ENCODE measurements around the gene SOX5.
"Not testable (repeated sequence)": the region's sequence is repeated elsewhere in the genome, so short reads cannot be mapped to it uniquely, and the experiment has no call there.

Gene SOX5

DNA sequence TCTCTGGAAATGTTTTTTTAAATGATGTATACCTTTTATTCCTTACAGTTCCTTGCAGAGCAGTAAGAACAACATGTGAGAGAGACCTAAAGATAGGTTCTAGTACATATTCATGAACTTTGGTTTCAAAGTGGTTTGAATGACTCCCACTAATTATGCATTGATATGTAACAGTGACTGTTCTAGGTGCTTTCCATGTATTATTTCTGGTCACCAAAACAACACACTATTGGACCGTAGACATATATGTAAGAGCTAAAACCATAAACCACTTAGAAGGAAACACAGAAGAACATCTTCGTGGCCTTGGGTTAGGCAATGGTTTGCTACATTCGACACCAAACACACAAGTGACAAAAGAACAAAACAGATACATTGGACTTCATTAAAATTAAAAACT, 37.9 kb downstream of the SOX5 start:
- in situ Hi-C loops (cut with HindIII; ENCODE audit: low sequenced_read_pairs) = no loop called here

DNA sequence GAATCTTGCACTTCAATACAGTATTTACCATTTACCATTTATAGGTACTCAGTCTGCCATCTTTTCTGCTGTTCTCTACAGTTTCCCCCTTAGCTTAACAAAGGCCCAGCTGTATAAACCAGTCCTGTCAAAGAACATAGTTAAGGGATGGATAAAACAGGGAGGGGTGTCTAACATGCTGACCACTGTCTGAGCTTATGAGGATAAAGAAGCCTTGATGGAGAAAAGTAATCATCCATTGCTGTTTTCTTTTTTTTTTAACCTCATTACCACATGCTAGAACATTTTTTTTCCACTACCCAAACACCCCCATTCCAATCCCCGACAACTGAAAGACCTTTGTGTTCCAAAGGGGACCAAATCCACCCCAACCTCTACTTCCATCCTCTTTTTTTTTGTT, 39.9 kb downstream of the SOX5 start:
- in situ Hi-C loops (cut with HindIII; ENCODE audit: low sequenced_read_pairs) = no loop called here

DNA sequence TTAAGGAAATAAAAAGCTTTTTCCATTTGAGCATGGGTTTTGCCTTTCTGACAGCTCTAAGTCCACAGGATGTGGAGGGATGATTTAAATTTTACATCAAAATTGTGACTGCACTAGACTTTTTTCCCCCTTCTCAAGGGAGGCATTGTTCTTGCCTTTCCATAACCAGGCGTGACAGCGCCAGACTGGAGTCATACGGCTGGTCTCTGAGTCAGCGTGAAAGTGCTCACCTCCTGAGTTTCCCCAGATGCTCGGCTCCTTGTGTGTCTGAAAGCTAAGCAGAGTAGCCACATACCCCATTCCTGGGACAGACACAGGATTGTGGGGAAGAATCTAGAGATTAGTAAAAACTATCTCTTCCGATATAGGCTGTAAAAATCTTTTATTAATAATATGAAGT, 43.1 kb downstream of the SOX5 start:
- in situ Hi-C loops (cut with HindIII; ENCODE audit: low sequenced_read_pairs) = no loop called here

DNA sequence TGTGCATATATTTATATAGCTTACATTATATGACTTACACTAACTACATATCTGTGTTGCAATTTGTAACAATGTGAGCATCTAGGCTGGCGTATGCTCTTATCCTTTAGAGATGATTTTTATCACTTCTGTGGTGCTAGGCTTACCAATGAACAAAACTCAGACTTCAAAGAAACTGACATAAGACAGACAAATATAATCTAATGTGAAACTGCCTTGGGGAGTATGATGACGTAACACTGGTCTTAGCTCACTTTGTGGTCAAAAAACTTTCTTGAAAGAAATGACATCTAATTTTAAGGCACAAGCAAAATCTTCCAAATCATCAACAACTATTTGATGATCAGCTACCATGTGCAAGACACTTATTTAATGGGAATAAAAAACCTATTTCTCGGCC, 50.0 kb downstream of the SOX5 start:
- in situ Hi-C loops (cut with HindIII; ENCODE audit: low sequenced_read_pairs) = no loop called here

DNA sequence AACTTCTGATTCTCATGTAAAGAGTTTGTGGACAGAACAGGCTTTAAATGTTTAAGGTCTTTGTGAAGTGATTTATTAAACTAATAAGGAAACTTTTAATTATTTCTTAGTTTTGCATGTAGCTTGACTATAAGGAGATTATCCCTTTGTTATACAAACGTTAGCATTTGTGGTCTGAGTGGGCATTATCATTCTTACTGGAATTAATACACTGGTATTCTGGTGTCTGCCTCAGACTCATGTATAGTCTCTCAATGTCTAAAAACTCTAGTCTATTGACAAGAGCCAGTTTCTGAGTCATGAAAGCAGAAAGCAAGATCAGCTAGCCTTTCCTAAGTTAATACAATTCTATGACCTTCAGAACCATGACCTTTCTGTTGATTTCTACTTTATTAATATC, 51.3 kb downstream of the SOX5 start:
- in situ Hi-C loops (cut with HindIII; ENCODE audit: low sequenced_read_pairs) = no loop called here

DNA sequence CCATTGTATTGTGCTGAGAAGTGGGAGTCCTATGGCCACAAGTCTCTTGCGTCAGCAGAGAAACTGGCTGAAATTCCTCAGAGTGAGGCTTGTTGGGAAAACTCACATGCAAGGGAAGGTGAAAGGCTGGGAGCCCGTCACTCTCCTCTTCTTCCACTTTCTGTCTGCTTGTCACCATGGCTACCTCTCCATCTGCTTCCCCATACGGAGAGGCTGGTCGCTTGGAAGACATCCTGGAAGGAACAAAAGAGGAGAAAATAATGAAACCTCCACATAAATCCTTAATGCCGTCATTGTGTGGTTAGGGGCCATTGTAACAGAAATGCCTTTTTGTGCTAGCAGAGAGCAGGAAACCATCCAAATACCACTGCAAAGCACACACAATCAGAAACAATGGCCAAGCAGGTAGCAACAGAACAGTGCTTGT, 53.7 kb downstream of the SOX5 start:
- in situ Hi-C loops (cut with HindIII; ENCODE audit: low sequenced_read_pairs) = no loop called here

DNA sequence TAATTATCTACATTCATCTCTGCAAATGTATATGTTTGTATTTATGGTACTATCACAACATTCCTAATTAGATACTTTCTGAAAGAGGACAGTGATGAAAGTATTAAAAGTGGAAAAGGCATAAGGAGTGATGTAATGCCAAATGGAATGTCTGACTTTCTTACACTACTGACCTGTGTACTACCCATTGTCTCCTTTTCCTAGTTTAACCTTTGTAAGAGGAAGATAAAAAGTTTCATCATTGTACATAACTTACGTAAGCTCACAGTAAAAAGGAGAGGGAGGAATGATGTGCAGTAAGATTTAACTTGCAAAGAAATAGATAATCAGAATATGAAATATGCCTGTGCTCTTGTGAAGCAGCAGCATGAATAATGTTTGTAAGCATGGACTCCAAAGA, 55.9 kb downstream of the SOX5 start:
- in situ Hi-C loops (cut with HindIII; ENCODE audit: low sequenced_read_pairs) = no loop called here

DNA sequence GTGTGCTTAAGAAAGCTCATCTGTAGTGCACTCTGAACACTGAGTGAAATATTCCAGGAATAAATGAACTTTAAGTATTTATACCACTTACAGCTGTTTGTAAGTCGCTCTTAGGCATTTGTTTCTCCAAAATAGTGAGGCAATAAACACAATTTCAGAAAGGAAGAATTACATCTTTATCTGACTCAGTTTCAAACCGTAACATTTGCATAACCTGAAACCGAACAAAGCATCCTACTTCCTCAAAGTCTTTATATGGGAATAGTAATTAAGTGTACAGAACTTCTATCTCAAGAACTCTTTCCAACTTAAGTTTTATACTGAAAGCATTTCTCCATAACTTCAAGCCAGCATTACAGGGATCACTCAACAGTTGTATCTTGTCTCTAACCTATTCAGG, 58.4 kb downstream of the SOX5 start:
- in situ Hi-C loops (cut with HindIII; ENCODE audit: low sequenced_read_pairs) = no loop called here

DNA sequence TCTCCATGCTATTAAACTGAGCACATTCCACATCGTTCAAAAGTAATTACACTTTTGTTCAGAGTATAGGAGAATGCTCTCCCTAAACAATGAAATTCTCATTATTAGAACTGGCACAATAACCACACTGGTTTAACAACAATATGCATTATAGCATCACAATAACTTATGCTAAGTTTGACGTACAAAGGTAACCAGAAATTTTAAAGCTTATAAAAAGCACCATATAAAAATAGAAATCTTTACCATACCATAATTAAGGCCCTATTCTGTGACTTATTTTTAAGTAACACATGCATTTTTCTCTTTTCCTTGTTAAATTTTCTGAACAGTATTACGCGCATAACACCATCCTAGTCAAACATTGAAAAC, 60.4 kb downstream of the SOX5 start:
- in situ Hi-C loops (cut with HindIII; ENCODE audit: low sequenced_read_pairs) = no loop called here

DNA sequence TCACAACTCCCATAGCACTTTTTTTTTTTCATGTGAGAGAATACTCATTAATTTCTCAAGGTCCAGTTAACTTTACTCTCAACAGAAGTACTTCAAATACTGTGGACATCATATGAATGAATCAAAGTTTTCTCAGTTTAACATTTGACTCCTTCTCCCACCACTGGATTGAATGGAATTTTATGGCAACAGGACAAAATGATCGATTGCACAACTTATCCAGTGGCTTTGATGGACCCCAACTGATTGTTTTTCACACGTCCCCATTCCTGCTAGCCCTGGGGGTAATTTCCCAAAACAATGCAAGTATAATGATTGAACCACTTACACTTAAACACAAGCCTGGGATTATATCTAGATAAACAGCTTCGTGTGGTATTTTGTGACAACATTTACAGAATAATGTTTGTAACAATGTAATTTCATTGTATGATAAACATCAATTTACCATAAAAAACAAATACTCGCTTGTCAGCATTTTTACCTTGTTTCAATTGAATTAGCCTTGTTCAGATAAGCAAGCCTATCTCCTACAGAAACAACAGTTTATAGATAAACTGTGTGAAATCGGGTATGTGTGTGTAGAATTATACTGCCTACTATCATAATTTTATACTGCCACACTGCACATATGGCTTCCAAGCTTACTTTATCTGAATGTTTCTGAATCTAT, 60.9 kb downstream of the SOX5 start:
- in situ Hi-C loops (cut with HindIII; ENCODE audit: low sequenced_read_pairs) = no loop called here

DNA sequence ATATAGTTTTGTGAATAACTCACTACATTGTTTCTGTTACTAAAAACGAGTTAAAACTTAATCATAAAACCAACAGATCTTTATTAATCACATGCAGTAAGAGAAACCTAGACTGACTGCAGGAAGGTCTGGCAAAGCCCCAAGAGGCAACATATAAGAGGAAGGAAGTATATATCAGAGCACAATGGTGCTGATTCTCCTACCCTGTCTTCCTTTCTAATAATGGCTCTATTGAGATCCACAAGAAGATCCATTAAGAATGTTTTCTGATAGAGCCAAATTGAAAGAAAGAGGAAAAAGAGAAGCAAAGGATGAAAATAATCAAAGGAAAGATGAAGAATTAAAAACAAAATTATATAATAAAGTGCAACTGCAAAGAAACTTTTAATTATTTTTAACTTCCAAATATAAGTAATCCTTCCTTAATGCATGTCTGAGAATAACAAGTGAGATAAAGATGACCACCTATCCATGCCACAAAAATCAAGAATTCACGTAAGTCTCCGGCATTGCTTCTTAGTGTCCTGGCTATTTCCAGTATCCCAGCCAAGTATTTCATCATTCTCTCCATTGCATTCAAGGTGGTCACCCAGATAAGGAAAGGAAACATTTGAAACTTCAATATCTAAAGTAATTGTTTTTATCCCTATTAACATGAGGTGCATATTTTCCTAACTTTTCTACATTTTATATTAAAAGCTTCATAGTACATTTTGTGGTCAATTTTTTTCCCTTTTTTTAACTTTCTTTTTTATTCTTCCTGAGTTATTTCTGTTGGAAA, 62.2 kb downstream of the SOX5 start:
- in situ Hi-C loops (cut with HindIII; ENCODE audit: low sequenced_read_pairs) = no loop called here

DNA sequence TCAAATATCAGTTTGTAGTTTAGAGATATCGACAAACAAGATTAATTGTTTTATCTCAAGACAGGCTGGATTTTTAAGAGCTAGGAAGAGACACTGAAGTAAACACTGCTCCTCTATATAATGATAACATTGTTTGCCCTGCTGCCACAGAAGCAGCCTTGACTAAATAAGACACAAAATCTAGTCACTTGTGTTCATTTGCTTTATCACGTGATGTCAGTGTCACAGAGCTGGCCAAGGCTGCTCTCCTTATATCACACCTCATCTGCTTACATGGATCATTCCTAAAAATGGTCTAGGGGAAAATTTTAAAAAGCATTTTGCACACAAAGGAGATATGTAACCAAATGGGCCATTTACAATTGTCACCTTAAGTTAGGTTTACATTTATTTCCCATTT, 64.1 kb downstream of the SOX5 start:
- in situ Hi-C loops (cut with HindIII; ENCODE audit: low sequenced_read_pairs) = no loop called here

DNA sequence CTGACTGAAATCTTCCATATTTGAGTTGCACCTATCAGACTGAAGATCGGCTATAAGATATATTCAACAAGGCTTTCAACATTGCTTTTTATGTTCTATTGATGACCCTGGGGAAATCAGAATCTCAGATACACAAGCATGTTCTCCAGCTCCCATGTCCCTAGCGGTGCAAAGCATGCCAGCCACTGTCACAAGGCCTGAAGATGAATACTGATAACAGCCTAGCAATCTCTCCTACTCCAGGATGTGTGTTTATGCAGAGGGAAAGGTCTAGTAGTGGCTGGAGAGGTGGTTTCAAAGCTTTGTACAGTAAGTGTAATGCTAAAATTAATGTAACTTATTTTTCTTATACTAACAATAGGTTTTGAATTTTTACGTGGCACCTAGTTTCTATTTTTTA, 64.6 kb downstream of the SOX5 start:
- in situ Hi-C loops (cut with HindIII; ENCODE audit: low sequenced_read_pairs) = no loop called here

DNA sequence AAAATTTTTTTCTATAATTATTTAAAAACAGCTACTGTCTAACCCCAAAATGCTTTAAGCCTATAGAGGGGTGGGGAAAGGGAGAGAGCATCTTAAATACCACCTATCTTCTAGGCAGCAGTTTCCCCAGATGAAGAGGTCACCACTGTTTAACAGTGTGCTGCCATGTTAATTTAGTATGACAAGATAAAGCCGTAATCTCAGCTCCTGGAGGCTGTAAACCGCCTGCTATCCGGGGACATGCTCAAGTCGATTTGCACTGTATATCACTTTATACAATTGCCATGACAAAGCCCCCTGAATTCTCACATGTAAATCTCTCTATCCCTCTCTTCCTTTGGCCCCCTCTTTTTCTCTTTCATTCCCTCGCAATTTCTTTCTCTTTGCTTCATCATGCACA, 68.5 kb downstream of the SOX5 start:
- in situ Hi-C loops (cut with HindIII; ENCODE audit: low sequenced_read_pairs) = no loop called here

DNA sequence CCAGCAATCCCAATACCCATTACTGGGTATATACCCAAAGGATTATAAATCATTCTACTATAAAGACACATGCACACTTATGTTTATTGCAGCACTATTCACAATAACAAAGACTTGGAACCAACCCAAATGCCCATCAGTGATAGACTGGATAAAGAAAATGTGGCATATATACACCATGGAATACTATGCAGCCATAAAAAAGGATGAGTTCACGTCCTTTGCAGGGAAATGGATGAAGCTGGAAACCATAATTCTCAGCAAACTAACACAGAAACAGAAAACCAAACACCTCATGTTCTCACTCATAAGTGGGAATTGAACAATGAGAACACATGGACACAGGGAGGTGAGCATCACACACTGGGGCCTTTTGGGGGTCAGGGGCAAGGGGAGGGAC, 72.9 kb downstream of the SOX5 start:
- in situ Hi-C loops (cut with HindIII; ENCODE audit: low sequenced_read_pairs) = not testable (repeated sequence)

DNA sequence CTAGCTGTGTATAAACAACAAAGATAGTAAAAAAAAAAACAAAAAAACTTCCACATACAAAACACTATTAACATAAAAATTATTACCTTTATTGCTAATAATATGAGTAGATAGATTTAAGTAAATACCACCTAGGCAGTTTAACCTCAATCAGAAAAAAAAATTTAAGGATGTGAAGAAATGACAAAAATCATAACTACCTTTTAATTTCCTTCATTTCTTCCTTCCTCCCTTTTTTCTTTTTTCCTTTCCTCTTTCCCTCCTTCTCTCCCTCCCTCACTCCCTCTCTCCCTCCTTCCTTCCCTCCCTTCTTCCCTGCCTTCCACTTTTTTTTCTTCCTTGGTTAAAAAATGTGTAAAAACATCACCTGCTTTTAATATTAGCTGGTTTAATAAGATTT, 81.7 kb downstream of the SOX5 start:
- in situ Hi-C loops (cut with HindIII; ENCODE audit: low sequenced_read_pairs) = no loop called here

DNA sequence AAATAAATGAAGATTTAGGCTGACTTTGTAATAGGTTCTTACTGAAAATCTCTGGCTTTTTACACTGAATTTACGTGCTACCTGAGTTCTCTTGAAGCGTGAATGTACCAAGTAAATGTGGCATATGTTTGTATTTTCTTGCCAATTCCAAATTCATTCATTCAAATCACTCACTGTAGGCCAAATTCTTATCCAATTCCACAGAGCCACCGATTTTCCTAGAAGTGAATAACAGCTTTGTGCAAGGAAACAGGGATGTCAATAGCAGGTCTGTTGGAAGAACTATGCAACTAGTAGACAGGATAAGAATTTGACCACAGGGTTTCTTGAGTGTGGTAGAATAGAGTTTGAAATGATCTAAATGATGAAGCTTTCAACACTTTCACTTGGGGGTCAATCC, 86.8 kb downstream of the SOX5 start:
- in situ Hi-C loops (cut with HindIII; ENCODE audit: low sequenced_read_pairs) = no loop called here

DNA sequence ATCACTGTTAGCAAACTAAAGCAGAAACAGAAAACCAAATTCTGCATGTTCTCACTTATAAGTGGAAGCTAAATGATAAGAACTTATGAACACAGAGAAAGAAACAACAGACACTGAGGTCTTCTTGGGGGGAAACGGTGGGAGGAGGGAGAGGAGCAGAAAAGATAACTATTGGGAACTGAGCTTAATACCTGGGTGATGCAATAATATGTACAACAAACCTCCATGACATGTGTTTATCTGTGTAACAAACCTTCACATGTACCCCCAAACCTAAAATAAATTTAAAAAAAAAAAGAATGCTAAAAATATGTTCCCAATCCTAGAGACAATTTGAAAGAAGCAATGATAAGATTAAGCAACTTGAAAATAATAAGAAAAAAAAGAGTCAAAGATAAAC, 89.5 kb downstream of the SOX5 start:
- in situ Hi-C loops (cut with HindIII; ENCODE audit: low sequenced_read_pairs) = no loop called here

DNA sequence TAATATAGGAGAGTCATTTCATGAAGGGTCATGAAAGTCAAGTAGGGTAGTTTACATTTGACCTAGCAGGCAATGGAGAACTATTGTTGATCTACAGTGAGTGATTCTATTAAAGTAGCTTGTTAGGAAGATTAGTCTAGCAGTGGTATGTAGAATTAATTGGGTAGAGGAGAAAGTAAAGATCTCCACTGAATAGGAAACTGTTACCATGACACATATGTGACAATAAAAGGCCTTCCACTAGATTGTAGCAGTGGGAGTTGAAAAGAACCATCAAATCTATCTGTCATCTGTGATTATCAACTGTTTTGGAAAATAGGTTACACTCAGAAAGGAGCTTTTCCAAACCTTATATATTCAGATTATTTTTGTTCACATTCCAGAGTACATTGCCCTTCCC, 92.3 kb downstream of the SOX5 start:
- in situ Hi-C loops (cut with HindIII; ENCODE audit: low sequenced_read_pairs) = no loop called here

DNA sequence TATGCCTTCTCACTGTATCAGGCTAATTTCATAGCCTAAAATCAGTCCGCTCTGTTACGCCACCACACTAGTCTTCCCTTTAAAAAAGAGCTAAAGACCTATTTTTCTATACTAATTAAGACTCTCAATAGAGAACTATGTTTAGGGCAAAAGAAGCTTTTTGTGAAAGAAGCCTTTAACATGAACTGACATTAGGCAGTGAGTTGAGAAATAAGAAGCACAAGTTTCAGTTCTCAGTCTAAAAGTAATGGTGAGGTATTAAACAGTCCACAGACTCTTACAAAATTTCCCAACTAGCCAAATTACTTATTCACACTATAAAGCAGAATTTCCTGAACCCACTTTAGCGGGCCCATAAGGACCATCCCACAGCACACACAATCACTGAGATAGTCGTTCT, 93.7 kb downstream of the SOX5 start:
- in situ Hi-C loops (cut with HindIII; ENCODE audit: low sequenced_read_pairs) = no loop called here

DNA sequence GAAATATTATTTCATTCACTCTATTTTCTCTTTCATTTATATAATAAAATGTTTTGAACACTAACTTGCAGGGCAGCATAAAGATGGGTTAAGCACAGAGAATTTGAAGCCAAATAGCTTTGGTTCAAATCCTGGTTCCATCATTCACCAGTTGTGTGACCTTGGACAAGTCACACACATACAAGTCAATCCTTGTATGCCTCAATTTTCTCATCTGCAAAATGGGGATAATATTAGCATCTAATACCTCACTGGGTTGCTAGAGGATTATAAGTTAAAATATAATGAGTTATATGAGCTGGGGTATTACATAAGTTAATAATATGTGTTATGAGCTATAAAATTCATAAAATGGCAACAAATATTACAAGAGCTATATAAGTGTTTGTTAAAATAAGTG, 94.9 kb downstream of the SOX5 start:
- in situ Hi-C loops (cut with HindIII; ENCODE audit: low sequenced_read_pairs) = no loop called here

DNA sequence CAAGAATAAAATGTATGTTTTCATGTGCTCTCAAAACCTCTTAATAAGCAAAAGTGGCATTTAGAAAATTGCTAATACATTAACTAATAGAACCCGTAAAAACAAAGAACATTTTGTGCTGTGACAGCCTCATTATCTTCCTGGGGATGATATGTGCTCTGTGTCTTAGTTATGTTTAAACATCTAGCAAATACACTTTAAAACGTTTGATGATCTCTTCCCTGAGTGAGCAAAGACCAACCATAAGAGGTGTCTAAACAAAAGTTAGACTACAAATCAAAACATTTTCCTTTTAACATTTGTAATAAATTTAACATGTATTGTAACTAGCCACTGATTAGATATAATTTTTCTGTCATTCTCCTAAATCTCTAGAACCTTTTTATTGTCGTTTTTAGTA, 95.8 kb downstream of the SOX5 start:
- in situ Hi-C loops (cut with HindIII; ENCODE audit: low sequenced_read_pairs) = no loop called here

DNA sequence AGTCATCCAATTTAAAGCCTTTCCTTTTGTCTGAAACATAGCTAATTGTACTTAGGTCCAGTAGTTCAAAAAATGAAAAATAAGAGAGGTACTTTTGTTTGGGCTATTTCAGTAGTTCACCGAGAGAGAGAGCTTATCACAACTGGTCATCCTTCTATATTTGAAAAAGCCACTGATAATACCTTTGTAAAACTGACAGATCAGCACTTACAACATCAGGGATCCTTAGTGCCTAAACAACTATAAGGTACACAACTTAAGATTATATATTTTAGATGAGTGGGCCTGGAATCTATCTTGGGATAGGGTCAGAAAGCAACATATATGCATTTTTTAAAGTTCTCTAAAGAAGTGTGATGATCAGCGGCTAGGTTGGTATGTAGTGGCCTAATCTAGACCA, 97.9 kb downstream of the SOX5 start:
- in situ Hi-C loops (cut with HindIII; ENCODE audit: low sequenced_read_pairs) = no loop called here
